Gastrocnemius medialis (tissue), 4 donors: ENCODE results near the gene RESP18.

Source experiments
- POLR2A ChIP-seq, 2 donors: fragments of 450-650 bp; IDR thresholded peaks; one replicate each; pipeline ENCODE4 v1.6.1; 2017; ENCODE audit warnings: antibody characterized with exemption in 2 of 2, mild to moderate bottlenecking in 2 of 2, moderate library complexity in 2 of 2
- TF ChIP-seq, protein P1 (sequence below), 5 experiments: fragments of 450-650 bp in 3 of 5; fragments of 200-600 bp in 2 of 5; sonication (generic) in 2 of 5; IDR thresholded peaks in 4 of 5; conservative IDR thresholded peaks in 1 of 5; 1 replicate in 4 of 5; 2 replicates in 1 of 5; pipeline ENCODE4 v1.5.1; 2016 to 2019; ENCODE audit warnings: antibody characterized with exemption in 5 of 5, mild to moderate bottlenecking in 3 of 5, moderate library complexity in 3 of 5

DNA sequence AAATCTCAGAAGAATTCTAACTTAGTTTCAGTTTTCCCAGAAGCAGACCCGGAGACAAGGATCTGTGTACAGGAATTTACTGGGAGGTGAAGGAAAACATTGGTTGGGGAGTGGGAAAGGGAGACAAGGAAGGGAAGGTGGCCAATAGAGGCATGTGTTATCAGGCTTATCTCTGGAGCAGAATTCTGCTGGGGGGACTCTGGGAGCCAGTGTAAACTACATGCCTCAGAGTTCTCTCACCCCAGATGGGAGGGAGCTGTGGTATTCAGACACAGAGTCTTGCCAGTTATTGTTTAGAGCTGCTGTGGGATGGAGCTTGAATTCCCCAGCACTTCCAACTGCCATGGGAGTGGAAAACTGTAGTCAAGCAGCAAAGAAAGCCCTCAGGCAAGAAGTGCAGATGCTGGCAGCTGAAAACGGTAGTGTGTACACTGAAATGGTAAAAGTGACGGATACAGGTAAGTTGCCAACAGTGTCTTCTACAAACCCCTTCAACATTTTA is 36.2 kb upstream of the RESP18 start:
- TF ChIP-seq, protein P1, sequence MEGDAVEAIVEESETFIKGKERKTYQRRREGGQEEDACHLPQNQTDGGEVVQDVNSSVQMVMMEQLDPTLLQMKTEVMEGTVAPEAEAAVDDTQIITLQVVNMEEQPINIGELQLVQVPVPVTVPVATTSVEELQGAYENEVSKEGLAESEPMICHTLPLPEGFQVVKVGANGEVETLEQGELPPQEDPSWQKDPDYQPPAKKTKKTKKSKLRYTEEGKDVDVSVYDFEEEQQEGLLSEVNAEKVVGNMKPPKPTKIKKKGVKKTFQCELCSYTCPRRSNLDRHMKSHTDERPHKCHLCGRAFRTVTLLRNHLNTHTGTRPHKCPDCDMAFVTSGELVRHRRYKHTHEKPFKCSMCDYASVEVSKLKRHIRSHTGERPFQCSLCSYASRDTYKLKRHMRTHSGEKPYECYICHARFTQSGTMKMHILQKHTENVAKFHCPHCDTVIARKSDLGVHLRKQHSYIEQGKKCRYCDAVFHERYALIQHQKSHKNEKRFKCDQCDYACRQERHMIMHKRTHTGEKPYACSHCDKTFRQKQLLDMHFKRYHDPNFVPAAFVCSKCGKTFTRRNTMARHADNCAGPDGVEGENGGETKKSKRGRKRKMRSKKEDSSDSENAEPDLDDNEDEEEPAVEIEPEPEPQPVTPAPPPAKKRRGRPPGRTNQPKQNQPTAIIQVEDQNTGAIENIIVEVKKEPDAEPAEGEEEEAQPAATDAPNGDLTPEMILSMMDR (IDR thresholded peaks at IDR 0.05 in 4 of 5, conservative IDR thresholded peaks at IDR 0.05 in 1 of 5): no peak
- no peak for TF ChIP-seq POLR2A (IDR thresholded peaks at IDR 0.05)
